BE2C (cell line): ENCODE results near the gene LDLRAD3.
"Not testable (repeated sequence)": the region's sequence is repeated elsewhere in the genome, so short reads cannot be mapped to it uniquely, and the experiment has no call there.

Experiments used
- DNase-seq: peaks from one replicate; pipeline ENCODE4 v3.0.0-alpha.2; 2020
- H3K27me3 ChIP-seq: fragments of 250-450 bp; sonication (Bioruptor Pico); 2 replicates; pipeline ENCODE4 v1.5.1; 2020; ENCODE audit warnings: mild to moderate bottlenecking
- H3K36me3 ChIP-seq: fragments of 250-450 bp; sonication (Bioruptor Pico); 2 replicates; pipeline ENCODE4 v1.5.1; 2020; ENCODE audit warnings: mild to moderate bottlenecking
- H3K4me1 ChIP-seq: fragments of 250-450 bp; sonication (Bioruptor Pico); 2 replicates; pipeline ENCODE4 v1.5.1; 2020
- H3K4me3 ChIP-seq: 2 replicates; pipeline ENCODE4 v1.5.1; 2011; ENCODE audit warnings: low read depth, low read length
- H3K9me3 ChIP-seq: fragments of 250-450 bp; sonication (Bioruptor Pico); 2 replicates; pipeline ENCODE4 v1.5.1; 2020
- TF ChIP-seq, protein P1 (sequence below): IDR thresholded peaks from 2 replicates; pipeline ENCODE4 v1.5.1; 2012; ENCODE audit warnings: mild to moderate bottlenecking, low read depth, low read length

LDLRAD3 gene

DNA sequence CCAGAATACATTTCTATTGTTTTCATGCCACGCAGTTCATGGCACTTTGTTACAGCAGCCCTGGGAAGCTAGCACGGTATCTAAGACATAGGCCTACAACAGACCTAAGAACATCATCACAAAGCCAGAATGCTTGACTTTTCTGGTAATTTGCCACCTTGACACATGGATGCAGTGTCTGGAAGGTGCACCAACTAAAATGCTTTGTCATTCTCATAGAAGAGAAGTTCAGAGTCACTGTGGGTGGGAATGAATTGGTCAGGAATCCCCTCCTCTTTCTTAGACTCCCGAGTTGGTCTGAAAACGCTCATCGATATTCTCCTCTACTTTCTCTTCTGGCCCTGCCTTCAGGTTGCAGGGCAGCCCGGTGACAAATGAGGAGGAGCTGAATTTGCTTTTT, 223.9 kb downstream of the LDLRAD3 start:
- Histone ChIP-seq H3K27me3 (no peaks in the 10 kb centered on the region), H3K36me3 (no peaks in the 10 kb centered on the region), H3K4me3 (no peak overlapping the region), H3K9me3 (no peaks in the 10 kb centered on the region), H3K4me1 (peaks cover 5% of the 10 kb centered on the region)
- TF ChIP-seq, protein P1, sequence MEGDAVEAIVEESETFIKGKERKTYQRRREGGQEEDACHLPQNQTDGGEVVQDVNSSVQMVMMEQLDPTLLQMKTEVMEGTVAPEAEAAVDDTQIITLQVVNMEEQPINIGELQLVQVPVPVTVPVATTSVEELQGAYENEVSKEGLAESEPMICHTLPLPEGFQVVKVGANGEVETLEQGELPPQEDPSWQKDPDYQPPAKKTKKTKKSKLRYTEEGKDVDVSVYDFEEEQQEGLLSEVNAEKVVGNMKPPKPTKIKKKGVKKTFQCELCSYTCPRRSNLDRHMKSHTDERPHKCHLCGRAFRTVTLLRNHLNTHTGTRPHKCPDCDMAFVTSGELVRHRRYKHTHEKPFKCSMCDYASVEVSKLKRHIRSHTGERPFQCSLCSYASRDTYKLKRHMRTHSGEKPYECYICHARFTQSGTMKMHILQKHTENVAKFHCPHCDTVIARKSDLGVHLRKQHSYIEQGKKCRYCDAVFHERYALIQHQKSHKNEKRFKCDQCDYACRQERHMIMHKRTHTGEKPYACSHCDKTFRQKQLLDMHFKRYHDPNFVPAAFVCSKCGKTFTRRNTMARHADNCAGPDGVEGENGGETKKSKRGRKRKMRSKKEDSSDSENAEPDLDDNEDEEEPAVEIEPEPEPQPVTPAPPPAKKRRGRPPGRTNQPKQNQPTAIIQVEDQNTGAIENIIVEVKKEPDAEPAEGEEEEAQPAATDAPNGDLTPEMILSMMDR: no peak
- DNase-seq: no peak

DNA sequence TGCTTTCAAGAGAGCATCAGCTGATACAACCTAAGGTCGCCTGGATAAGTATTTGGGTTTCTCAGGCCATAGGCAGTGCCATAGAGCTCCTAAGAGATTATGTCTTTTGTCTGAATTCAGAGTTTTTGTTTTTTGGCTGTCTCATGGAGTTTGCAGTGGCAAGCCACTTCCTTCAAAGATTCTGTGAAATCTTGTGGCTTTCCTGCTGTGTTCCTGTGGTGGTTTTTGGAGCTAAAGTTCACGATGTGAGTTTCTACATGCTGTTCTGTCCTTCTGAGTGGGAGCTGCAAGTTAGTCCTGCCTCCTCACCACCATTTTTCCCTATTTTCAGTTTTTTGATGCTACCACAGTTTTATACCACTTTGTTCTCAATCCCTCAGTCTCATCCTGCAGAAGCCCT, 234.0 kb downstream of the LDLRAD3 start:
- no peak overlapping the region for H3K4me3 ChIP-seq
- no peaks in the 10 kb centered on the region for H3K4me1 ChIP-seq
- no peaks in the 10 kb centered on the region for H3K36me3 ChIP-seq
- TF ChIP-seq, protein P1: no peak
- H3K27me3 ChIP-seq: no peaks in the 10 kb centered on the region
- no peaks in the 10 kb centered on the region for H3K9me3 ChIP-seq
- no peak for DNase-seq

DNA sequence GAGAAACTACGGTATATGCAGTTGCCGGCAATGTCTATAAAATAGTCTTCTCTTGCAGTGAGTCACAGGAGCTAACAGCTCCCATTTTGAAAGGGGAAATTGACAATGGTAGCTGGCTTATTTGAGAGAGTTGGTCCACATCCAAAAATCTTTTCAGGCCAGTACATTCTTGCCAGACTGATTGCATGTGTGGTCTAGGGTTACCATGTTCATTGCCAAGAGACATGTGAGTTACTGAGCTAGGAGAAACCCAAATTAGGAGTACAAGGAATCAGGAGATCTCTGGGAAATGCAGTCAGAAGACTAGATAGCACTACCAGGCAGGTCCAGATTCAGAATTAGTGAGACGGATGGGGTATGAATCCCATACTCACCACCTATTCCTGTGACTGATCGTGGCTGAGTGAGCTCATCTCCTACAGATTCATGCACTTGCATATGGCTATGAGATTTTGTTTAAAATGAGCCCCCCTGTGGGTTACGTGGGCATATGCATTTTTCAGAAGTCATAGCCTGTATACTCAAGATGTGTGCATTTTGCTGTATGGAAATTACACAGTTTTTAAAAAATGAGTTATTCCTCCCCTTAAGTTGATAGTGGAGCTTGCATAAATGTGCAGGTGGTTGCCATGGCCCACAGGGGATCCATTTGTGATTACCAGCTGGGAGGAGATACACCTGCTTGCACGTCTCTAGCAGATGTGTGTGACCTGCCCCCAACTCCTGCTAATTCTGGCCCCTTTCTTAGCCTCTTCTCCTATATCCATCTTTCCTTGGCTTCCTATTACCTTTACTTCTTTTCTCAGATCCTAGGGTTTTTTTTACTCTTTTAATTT, 242.7 kb downstream of the LDLRAD3 start:
- DNase-seq: no peak
- H3K27me3 ChIP-seq: no peaks in the 10 kb centered on the region
- no peaks in the 10 kb centered on the region; the same call in 1 of the 2 replicates for H3K4me1 ChIP-seq
- H3K9me3 ChIP-seq: no peaks in the 10 kb centered on the region
- H3K36me3 ChIP-seq: no peaks in the 10 kb centered on the region
- TF ChIP-seq, protein P1: no peak
- H3K4me3 ChIP-seq: no peak overlapping the region

DNA sequence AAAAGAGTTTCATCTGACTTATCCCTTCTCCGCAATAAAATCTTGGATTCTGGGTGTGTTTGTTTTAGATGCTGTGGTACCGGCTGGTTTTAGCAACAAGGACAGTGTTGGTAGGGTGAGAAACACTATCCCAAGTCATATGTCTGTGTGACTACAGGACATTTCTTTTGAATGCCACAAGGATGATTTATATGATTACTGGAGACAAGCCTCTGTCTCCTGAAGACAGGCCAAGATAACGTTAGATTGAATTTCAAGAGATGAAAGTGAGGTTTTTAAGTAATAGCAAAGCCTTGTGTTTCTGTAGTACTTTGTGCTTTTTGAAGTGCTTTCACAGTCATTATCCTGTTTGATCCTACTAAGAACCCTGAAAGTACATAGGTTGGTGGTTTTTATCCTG, 243.8 kb downstream of the LDLRAD3 start:
- Histone ChIP-seq H3K36me3 (no peaks in the 10 kb centered on the region), H3K4me3 (no peak overlapping the region), H3K4me1 (no peaks in the 10 kb centered on the region; the same call in 1 of the 2 replicates), H3K27me3 (no peaks in the 10 kb centered on the region), H3K9me3 (no peaks in the 10 kb centered on the region)
- DNase-seq: no peak
- TF ChIP-seq, protein P1: no peak

DNA sequence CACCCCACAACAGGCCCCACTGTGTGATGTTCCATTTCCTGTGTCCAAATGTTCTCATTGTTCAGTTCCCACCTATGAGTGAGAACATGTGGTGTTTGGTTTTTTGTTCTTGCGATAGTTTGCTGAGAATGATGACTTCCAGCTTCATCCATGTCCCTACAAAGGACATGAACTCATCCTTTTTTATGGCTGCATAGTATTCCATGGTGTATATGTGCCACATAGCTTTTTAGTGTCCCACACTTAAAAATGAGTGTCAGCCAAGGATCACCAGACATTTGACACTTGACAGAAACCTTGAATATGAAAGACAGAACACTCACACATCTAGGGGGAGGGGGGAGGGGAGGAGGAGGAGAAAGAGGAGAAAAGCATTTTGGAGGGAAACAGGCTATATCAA, 245.9 kb downstream of the LDLRAD3 start:
- DNase-seq, H3K4me1 ChIP-seq, H3K4me3 ChIP-seq, H3K9me3 ChIP-seq, H3K27me3 ChIP-seq, H3K36me3 ChIP-seq: not testable (repeated sequence)

DNA sequence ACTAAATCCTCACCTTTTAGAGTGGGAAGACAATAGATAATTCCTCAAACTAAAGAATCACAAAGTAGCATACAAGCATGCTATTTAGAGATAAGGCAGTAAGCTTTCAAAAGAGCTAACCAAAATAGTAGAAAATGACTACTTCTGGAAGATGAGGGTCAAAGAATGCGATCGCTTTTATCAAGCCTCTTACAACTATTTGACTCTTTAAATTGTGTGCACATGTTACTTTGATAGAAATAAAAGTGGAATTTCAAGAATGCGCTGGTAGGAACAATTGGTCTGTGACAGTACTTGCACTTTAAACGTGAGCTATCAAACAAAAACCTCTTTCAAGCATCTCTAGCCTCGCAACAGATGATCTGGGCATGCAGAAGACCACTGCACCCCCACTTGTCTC, 248.1 kb downstream of the LDLRAD3 start:
- Histone ChIP-seq H3K4me1 (peaks cover 14% of the 10 kb centered on the region), H3K27me3 (no peaks in the 10 kb centered on the region), H3K9me3 (no peaks in the 10 kb centered on the region), H3K36me3 (no peaks in the 10 kb centered on the region), H3K4me3 (no peak overlapping the region)
- no peak for DNase-seq
- TF ChIP-seq, protein P1: no peak
